ENCODE results near the gene UMODL1.
"Not testable (repeated sequence)": the region's sequence is repeated elsewhere in the genome, so short reads cannot be mapped to it uniquely, and the experiment has no call there.

Gene UMODL1

DNA sequence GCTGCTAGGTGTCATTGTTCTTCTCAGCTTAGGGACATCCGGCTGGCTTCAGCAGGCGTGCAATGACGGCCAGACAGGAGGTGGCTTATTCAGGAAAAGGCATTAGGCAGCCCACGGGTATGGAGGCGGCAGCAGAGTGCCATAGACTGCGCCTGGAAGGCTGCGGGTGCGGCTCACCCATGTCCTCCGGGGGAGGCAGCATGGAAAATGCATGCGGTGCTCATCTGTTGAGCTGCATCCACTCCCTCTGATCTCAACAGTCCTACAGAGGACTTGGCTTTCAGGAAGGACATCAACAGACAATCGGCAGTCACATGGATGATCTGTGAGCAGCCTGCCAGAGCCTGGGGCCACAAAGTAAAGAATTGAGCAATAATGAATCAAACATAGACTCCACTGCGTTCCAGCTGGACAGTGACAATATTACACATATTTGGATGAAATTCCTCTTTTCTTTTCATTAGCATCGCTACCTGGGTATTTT lies 42.9 kb downstream of the UMODL1 start:
- DNase-seq (ENCODE audit: low read depth in 2 of 3, low spot score in 1 of 3) = no peak

DNA sequence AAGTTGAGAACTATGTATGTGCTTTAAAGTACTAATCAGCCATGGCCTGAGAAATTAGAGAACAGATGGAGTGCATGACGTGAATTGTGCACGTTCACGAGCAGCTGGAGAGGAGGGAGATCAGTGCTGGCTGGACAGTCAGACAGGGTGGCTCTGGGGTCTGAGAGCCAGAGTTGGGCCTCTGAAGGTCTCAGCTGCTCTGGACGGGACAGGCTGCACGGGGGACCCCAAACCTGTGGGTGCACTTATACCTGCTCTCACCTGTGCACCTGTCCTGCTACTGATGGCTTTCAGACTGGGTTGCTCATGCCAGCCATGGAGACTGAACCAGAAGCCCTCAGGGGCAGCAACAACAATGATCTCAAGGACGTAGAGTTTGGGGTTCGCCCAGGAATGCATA lies 43.5 kb downstream of the UMODL1 start:
- no peak for DNase-seq (ENCODE audit: low read depth in 2 of 3, low spot score in 1 of 3)

DNA sequence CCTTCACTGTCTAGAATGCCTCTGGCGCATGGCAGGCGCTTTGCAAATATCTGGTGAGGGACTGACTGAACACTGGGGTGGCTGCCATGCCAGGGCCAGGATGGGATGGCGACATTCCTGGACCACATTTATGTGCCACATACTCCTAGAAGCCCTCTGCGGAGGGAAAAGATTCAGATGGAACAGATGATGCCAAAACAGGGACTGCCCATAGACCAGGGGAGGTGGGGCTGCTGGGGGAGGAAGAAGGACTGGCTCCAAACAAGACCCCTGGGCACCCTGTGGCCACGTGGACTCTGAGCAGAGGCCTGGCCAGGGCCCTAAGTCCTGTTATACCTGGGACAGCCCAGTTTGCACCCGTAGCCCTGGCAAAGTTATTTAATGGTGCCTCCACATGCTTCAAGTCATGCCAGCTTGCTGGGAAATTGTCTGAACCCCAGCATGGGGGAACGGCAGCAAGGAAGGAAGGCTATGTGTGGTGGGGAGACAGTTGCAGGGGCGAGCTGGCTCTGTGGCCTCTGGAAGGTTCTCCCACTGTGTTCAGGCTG lies 44.1 kb downstream of the UMODL1 start:
- no peak for DNase-seq (ENCODE audit: low read depth in 2 of 3, low spot score in 1 of 3)

DNA sequence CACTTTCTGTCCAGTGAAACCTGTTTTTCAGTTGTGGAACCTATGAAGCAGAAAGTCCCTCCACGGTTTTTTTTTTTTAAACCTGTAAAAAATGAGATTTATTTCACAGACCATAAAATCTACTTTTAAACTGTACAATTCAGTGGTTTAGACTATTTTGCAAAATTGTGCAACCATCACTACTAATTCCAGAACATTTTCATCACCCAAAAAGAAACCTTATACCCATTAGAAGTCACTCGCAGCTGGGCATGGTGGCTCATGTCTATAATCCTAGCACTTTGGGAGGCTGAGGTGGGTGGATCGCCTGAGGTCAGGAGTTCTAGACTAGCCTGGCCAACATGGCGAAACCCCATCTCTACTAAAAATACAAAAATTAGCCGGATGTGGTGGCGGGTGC lies 45.4 kb downstream of the UMODL1 start:
- not testable (repeated sequence) for DNase-seq (ENCODE audit: low read depth in 2 of 3, low spot score in 1 of 3)

GRCh38 chr21:42117229-42117966 lies 46.3 kb downstream of the UMODL1 start:
- peak; percentile 59 to 76 (median 66) for DNase-seq (ENCODE audit: low read depth in 2 of 3, low spot score in 1 of 3)

GRCh38 chr21:42117967-42118780 lies 47.1 kb downstream of the UMODL1 start:
- DNase-seq (ENCODE audit: low read depth in 2 of 3, low spot score in 1 of 3) = no peak

- DNase-seq (ENCODE audit: low read depth in 2 of 3, low spot score in 1 of 3) = no peak
Observed at GRCh38 chr21:42118901-42119300, 47.8 kb downstream of the UMODL1 start.

- no peak for DNase-seq (ENCODE audit: low read depth in 2 of 3, low spot score in 1 of 3)
Observed at GRCh38 chr21:42120101-42120902, 49.2 kb downstream of the UMODL1 start.

DNA sequence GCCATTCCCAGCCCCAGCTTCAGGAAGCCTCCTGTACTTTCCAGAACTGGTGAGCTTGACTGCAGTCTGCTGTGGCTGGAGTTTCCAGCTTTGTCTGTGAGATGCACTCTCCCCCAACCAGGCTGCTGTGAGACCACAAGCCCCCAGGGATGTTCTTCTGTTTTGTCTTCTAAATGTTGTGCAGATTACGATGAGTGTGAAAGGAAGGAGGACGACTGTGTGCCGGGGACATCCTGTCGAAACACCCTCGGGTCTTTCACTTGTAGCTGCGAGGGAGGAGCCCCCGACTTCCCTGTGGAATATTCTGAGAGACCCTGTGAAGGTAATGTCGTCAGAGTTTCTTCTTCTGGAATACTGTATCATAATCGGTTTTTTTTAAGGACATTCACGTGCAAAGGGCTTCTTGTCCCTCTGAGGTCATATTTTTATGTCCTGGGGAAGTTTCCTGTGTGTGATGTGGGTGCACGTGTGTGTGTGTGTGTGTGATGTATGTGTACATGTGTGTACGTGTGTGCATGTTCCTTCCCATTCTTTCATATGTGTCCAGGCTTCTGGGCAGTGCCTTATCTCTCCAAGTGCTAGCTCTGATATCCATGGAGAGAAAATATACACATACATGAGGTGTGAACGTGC lies 49.9 kb downstream of the UMODL1 start:
- DNase-seq (ENCODE audit: low read depth in 2 of 3, low spot score in 1 of 3) = no peak

- no peak for DNase-seq (ENCODE audit: low read depth in 2 of 3, low spot score in 1 of 3)
Observed at GRCh38 chr21:42121794-42122193, 50.7 kb downstream of the UMODL1 start.

- DNase-seq (ENCODE audit: low read depth in 2 of 3, low spot score in 1 of 3) = no peak
Observed at GRCh38 chr21:42122398-42122797, 51.3 kb downstream of the UMODL1 start.

DNA sequence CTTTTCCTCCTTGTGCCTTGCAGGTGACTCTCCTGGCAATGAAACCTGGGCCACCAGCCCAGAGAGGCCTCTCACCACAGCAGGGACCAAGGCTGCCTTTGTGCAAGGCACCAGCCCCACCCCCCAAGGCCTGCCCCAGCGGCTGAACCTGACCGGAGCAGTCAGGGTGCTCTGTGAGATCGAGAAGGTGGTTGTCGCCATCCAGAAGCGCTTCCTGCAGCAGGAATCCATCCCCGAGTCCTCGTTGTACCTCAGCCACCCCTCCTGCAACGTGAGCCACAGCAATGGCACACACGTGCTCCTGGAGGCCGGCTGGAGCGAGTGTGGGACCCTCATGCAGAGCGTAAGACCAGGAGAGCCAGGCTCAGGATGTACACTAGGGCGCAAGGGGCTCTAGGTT lies 51.7 kb downstream of the UMODL1 start:
- no peak for DNase-seq (ENCODE audit: low read depth in 2 of 3, low spot score in 1 of 3)

- no peak for DNase-seq (ENCODE audit: low read depth in 2 of 3, low spot score in 1 of 3)
Observed at GRCh38 chr21:42123219-42123908, 52.2 kb downstream of the UMODL1 start.

DNA sequence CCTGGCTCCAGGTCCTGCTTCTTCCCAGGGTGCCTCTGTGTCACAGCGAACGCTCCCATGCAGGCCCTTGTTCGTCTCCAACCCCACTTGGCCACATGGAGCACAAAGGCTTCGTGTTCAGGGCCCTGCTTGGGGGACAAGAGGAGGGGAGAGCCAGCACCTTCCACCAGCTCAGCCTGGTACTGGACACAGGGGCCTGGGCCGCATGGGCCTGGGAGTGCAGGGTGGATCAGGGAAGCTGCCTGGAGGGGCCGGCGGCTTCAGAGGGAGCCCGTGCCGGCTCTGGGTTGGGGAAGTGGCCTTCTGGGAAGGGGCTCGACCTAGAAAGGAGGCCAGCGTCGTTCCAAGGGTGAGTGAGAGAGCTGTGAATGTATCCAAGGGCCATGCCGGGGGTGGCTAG lies 53.0 kb downstream of the UMODL1 start:
- no peak for DNase-seq (ENCODE audit: low read depth in 2 of 3, low spot score in 1 of 3)

DNA sequence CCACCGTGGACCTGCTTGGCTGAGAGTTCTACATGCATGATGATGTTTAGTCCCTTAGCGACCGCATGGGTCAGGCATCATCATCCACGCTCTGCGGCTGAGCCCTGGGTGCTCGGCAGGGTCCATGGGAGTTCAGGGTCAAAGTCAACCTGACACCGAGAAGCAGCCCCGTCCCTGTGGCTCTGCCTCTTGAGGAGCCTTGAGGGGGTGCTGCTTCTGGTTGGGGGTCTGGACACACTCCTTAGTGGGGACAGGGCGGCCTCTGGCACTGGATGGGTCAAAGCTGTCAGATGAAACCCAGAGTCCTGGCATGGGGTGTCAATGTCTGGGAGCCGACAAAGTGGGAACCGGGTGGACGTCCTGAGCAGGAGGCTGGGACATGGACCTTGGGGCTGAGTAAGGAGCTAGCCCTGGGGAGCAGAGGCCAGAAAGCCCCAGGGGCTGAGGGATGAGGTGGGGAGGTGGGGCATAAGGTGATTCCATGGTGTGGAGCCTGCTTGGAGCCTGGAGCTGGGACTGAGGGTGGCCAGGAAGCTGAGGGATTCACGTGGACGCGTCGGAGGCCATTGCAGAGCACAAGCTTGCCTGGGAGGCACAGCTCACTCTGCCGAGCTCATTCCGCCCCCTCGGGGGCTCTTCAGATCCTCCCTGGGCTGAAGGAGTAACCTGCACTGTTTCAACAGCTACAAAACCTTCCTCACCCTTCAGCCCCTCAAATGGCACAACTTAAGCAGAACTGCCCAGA lies 53.9 kb downstream of the UMODL1 start:
- no peak for DNase-seq (ENCODE audit: low read depth in 2 of 3, low spot score in 1 of 3)

- DNase-seq (ENCODE audit: low read depth in 2 of 3, low spot score in 1 of 3) = no peak
Observed at GRCh38 chr21:42125571-42126544, 54.7 kb downstream of the UMODL1 start.

GRCh38 chr21:42127164-42128150 lies 56.3 kb downstream of the UMODL1 start:
- no peak for DNase-seq (ENCODE audit: low read depth in 2 of 3, low spot score in 1 of 3)

Data from stimulated activated CD4-positive, alpha-beta T cell treated with anti-CD3 and anti-CD28 coated beads, Interleukin-12 subunit alpha, Interleukin-12 subunit beta, amount 100 ng/mL, for 48 hours (primary cell).